Measurements from ENCODE around the gene DEGS1.

DEGS1 gene

DNA sequence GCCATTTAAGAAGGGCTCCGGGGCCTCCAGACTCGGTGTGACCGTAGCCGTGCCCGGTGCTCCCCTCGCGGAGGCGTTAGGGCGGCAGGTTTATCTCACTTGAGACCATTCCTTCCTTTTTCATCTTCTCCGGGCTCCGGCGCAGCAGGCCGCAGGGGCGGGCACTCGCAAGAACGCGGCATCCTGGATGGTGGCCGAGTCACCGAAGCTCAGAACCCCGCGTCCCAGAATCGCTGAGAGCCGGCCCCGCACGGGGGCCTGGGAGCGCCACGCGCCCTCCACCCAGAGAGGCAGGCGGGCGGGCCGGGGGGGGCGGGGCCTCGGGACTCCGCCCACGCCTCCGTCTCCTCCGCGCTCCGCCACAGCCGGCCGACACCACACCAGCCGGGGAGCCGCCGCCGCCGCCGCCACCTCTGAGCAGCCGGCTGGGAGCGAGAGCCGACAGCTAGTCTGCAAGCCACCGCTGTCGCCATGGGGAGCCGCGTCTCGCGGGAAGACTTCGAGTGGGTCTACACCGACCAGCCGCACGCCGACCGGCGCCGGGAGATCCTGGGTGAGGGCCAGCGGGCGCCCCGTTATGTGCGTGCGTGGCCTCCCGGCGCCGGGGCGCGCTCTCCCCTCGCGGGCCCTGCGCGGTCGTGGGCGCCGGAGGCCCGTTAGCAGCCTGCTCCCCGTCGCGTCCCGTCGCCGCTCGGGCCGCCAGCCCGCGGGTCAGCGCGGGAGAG, at the start of gene DEGS1:
DEGS1 (plus strand) TSS at position 375 of the 725 bp plus-strand sequence; CDS start at position 472, 97 bp downstream.
- Histone ChIP-seq H3K4me1 (ENCODE audit: control insufficient read depth in 2 of 2, insufficient read depth in 2 of 2, low read length in 2 of 2) (peaks cover 7 to 16% of the 10 kb centered on the region in 2 donors), H3K4me3 (ENCODE audit: low read length in 2 of 2) (peak within 1 kb of the TSS; percentile 80 to 84), H3K9ac (ENCODE audit: low read depth in 1 of 2, low read length in 2 of 2) (peak within 1 kb of the TSS; percentile 79 to 88), H3K36me3 (ENCODE audit: control insufficient read depth in 2 of 2, insufficient read depth in 2 of 2, low read length in 2 of 2) (no peaks in the 10 kb centered on the region), H3K27me3 (ENCODE audit: control insufficient read depth in 2 of 2, insufficient read depth in 2 of 2, low read length in 2 of 2) (no peaks in the 10 kb centered on the region), H3K27ac (ENCODE audit: low read depth in 2 of 2, low read length in 2 of 2) (peak within 1 kb of the TSS; percentile 88 to 92), H3K9me3 (ENCODE audit: control insufficient read depth in 2 of 2, low read length in 2 of 2) (no peaks in the 10 kb centered on the region)

DNA sequence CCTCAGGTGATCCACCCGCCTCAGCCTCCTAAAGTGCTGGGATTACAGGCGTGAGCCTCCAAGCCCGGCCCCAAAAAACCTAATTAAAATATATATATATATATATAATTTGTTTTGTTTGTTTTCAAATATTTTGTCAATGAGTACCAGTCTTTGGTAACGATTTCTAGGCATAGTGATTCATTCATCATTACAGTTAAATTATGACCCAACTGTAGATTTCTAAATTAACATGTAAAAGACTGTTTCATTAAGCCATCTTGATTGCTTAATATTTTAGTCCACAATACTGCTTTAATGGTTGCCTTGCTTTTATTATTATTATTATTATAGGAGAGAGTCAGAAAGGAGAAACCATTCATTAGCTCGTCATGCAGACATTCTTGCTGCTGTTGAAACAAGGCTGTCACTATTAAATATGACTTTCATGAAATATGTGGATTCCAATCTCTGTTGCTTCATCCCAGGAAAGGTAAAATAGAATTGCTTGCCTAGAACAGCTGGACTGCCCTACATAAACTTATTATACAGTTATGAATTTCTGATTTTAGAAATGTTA, 49.2 kb upstream of the DEGS1 start:
- no peaks in the 10 kb centered on the region for H3K27me3 ChIP-seq (ENCODE audit: control insufficient read depth in 2 of 2, insufficient read depth in 2 of 2, low read length in 2 of 2)
- H3K27ac ChIP-seq (ENCODE audit: low read depth in 2 of 2, low read length in 2 of 2) = no peak overlapping the region
- no peaks in the 10 kb centered on the region for H3K4me1 ChIP-seq (ENCODE audit: control insufficient read depth in 2 of 2, insufficient read depth in 2 of 2, low read length in 2 of 2)
- peaks cover 0 to 3% of the 10 kb centered on the region in 2 donors for H3K9me3 ChIP-seq (ENCODE audit: control insufficient read depth in 2 of 2, low read length in 2 of 2)
- H3K9ac ChIP-seq (ENCODE audit: low read depth in 1 of 2, low read length in 2 of 2) = no peak overlapping the region
- peaks cover 37 to 40% of the 10 kb centered on the region in 2 donors for H3K36me3 ChIP-seq (ENCODE audit: control insufficient read depth in 2 of 2, insufficient read depth in 2 of 2, low read length in 2 of 2)
- H3K4me3 ChIP-seq (ENCODE audit: low read length in 2 of 2) = no peak overlapping the region

DNA sequence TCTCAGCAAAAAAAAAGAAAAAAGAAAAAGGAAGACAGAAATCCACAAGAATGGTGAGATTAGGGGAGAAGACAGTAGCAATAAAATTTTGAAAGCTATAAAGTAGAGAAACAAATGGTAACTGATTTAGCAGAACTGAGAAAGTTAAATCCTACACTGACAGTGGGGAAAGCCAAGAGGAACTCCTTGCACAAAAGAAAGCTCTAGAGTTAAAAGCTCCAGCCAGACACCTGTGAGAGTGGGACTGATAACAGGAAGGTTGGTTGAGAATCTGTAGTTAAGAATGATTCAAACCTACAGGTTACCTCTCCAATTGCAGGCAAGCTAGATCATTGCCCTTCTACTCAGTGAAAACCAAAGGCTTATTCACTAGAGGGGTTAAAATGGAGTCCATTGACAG, 45.5 kb upstream of the DEGS1 start:
- H3K9ac ChIP-seq (ENCODE audit: low read depth in 1 of 2, low read length in 2 of 2) = no peak overlapping the region
- no peak overlapping the region for H3K4me3 ChIP-seq (ENCODE audit: low read length in 2 of 2)
- no peaks in the 10 kb centered on the region for H3K27me3 ChIP-seq (ENCODE audit: control insufficient read depth in 2 of 2, insufficient read depth in 2 of 2, low read length in 2 of 2)
- no peaks in the 10 kb centered on the region for H3K9me3 ChIP-seq (ENCODE audit: control insufficient read depth in 2 of 2, low read length in 2 of 2)
- peaks cover 16 to 22% of the 10 kb centered on the region in 2 donors for H3K36me3 ChIP-seq (ENCODE audit: control insufficient read depth in 2 of 2, insufficient read depth in 2 of 2, low read length in 2 of 2)
- no peaks in the 10 kb centered on the region for H3K4me1 ChIP-seq (ENCODE audit: control insufficient read depth in 2 of 2, insufficient read depth in 2 of 2, low read length in 2 of 2)
- no peak overlapping the region for H3K27ac ChIP-seq (ENCODE audit: low read depth in 2 of 2, low read length in 2 of 2)

DNA sequence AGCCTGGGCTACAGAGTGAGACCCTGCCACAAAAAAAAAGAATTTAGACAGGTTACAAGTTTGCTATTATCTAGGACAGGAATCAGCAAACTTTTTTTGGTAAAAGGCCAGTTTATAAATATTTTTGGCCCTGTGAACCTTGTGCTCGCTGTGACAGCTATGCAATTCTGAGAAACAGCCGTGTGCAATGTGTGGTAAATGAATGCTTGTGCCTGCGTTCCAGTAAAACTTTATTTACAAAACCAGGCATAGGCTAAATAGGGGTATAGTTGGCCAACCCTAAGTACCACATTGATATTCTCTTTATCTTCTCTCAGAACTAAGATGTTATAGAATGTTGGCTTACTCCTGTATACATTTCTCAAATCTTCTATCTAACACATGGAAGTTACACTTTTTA, 44.8 kb upstream of the DEGS1 start:
- Histone ChIP-seq H3K36me3 (ENCODE audit: control insufficient read depth in 2 of 2, insufficient read depth in 2 of 2, low read length in 2 of 2) (peaks cover 12 to 18% of the 10 kb centered on the region in 2 donors), H3K27me3 (ENCODE audit: control insufficient read depth in 2 of 2, insufficient read depth in 2 of 2, low read length in 2 of 2) (no peaks in the 10 kb centered on the region), H3K27ac (ENCODE audit: low read depth in 2 of 2, low read length in 2 of 2) (no peak overlapping the region), H3K4me3 (ENCODE audit: low read length in 2 of 2) (no peak overlapping the region), H3K9ac (ENCODE audit: low read depth in 1 of 2, low read length in 2 of 2) (no peak overlapping the region), H3K4me1 (ENCODE audit: control insufficient read depth in 2 of 2, insufficient read depth in 2 of 2, low read length in 2 of 2) (no peaks in the 10 kb centered on the region), H3K9me3 (ENCODE audit: control insufficient read depth in 2 of 2, low read length in 2 of 2) (no peaks in the 10 kb centered on the region)

DNA sequence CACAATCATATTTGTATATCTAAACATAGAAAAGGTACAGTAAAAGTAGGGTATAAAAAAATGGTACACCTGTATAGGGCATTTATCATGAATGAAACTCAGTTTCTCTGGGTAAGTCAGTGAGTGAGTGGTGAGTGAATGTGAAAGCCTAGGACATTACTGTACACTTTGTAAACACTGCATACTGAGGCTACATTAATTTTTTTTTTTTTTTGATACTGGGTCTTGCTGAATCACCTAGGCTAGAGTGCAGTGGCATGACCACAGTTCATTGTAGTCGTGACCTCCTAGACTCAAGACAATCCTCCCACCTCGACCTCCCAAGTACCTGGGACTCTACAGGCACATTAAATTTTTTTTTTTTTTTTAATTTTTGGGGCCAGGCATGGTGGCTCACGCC, 41.3 kb upstream of the DEGS1 start:
- H3K36me3 ChIP-seq (ENCODE audit: control insufficient read depth in 2 of 2, insufficient read depth in 2 of 2, low read length in 2 of 2) = peaks cover 4 to 7% of the 10 kb centered on the region in 2 donors
- H3K27ac ChIP-seq (ENCODE audit: low read depth in 2 of 2, low read length in 2 of 2) = no peak overlapping the region
- H3K27me3 ChIP-seq (ENCODE audit: control insufficient read depth in 2 of 2, insufficient read depth in 2 of 2, low read length in 2 of 2) = no peaks in the 10 kb centered on the region
- no peaks in the 10 kb centered on the region for H3K4me1 ChIP-seq (ENCODE audit: control insufficient read depth in 2 of 2, insufficient read depth in 2 of 2, low read length in 2 of 2)
- H3K9ac ChIP-seq (ENCODE audit: low read depth in 1 of 2, low read length in 2 of 2) = no peak overlapping the region
- H3K4me3 ChIP-seq (ENCODE audit: low read length in 2 of 2) = no peak overlapping the region
- no peaks in the 10 kb centered on the region for H3K9me3 ChIP-seq (ENCODE audit: control insufficient read depth in 2 of 2, low read length in 2 of 2)

DNA sequence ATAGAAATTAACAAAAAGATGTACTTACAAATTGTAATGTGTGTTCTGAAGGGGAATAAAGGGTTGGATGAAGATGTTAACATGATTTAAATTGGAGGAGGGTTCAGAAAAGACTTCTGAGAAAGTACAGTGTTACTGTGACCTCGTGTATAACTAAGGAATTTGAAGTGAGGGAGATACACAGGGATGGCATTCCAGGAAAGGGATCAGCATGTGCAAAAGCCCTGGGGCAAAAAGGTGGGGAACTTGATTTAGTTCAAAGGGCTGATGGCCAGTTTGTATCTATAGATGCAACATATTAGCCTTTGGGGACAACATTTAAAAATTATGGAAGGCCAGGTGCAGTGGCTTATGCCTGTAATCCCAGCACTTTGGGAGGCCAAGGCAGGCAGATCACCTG, 33.3 kb upstream of the DEGS1 start:
- Histone ChIP-seq H3K4me3 (ENCODE audit: low read length in 2 of 2) (no peak overlapping the region), H3K27me3 (ENCODE audit: control insufficient read depth in 2 of 2, insufficient read depth in 2 of 2, low read length in 2 of 2) (no peaks in the 10 kb centered on the region), H3K27ac (ENCODE audit: low read depth in 2 of 2, low read length in 2 of 2) (no peak overlapping the region), H3K9me3 (ENCODE audit: control insufficient read depth in 2 of 2, low read length in 2 of 2) (no peaks in the 10 kb centered on the region), H3K9ac (ENCODE audit: low read depth in 1 of 2, low read length in 2 of 2) (no peak overlapping the region), H3K4me1 (ENCODE audit: control insufficient read depth in 2 of 2, insufficient read depth in 2 of 2, low read length in 2 of 2) (no peaks in the 10 kb centered on the region), H3K36me3 (ENCODE audit: control insufficient read depth in 2 of 2, insufficient read depth in 2 of 2, low read length in 2 of 2) (peaks cover 3 to 4% of the 10 kb centered on the region in 2 donors)

DNA sequence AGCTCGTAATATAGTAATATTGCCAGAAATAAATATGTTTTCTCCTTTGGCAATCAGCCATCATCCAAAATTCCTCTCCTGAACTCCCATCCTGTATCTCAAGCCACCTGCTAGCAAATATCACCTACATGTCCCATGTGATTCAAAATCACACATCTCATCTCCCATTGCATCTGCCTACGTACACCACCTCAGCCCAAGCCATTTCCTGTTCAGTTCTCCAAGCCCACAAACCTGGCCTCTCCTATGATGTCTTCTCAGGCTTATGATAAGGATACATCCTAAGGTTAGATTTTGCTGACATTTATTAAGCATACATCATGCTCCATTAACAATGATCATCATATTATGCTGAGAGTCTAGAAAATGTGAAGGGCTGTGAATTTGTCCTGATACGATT, 31.9 kb upstream of the DEGS1 start:
- Histone ChIP-seq H3K4me1 (ENCODE audit: control insufficient read depth in 2 of 2, insufficient read depth in 2 of 2, low read length in 2 of 2) (no peaks in the 10 kb centered on the region), H3K36me3 (ENCODE audit: control insufficient read depth in 2 of 2, insufficient read depth in 2 of 2, low read length in 2 of 2) (peaks cover 4 to 5% of the 10 kb centered on the region in 2 donors), H3K27me3 (ENCODE audit: control insufficient read depth in 2 of 2, insufficient read depth in 2 of 2, low read length in 2 of 2) (no peaks in the 10 kb centered on the region), H3K4me3 (ENCODE audit: low read length in 2 of 2) (no peak overlapping the region), H3K9ac (ENCODE audit: low read depth in 1 of 2, low read length in 2 of 2) (no peak overlapping the region), H3K9me3 (ENCODE audit: control insufficient read depth in 2 of 2, low read length in 2 of 2) (no peaks in the 10 kb centered on the region), H3K27ac (ENCODE audit: low read depth in 2 of 2, low read length in 2 of 2) (no peak overlapping the region)

DNA sequence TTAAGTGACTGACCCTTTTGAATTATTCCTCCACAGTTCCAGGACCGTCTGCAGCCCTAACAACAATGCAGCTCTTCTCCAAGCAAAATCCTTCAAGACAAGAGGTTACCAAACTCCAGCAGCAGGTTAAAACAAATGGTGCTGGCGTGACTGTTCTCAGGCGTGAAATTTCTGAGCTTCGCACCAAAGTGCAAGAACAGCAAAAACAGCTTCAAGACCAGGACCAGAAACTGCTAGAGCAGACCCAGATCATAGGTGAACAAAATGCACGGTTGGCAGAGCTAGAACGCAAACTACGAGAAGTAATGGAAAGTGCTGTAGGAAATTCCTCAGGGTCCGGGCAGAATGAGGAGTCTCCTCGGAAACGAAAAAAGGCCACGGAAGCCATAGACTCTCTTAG, 25.7 kb upstream of the DEGS1 start:
- Histone ChIP-seq H3K27ac (ENCODE audit: low read depth in 2 of 2, low read length in 2 of 2) (no peak overlapping the region), H3K9ac (ENCODE audit: low read depth in 1 of 2, low read length in 2 of 2) (no peak overlapping the region), H3K9me3 (ENCODE audit: control insufficient read depth in 2 of 2, low read length in 2 of 2) (no peaks in the 10 kb centered on the region), H3K36me3 (ENCODE audit: control insufficient read depth in 2 of 2, insufficient read depth in 2 of 2, low read length in 2 of 2) (peaks cover 28 to 34% of the 10 kb centered on the region in 2 donors), H3K4me3 (ENCODE audit: low read length in 2 of 2) (no peak overlapping the region), H3K27me3 (ENCODE audit: control insufficient read depth in 2 of 2, insufficient read depth in 2 of 2, low read length in 2 of 2) (no peaks in the 10 kb centered on the region), H3K4me1 (ENCODE audit: control insufficient read depth in 2 of 2, insufficient read depth in 2 of 2, low read length in 2 of 2) (no peaks in the 10 kb centered on the region)

DNA sequence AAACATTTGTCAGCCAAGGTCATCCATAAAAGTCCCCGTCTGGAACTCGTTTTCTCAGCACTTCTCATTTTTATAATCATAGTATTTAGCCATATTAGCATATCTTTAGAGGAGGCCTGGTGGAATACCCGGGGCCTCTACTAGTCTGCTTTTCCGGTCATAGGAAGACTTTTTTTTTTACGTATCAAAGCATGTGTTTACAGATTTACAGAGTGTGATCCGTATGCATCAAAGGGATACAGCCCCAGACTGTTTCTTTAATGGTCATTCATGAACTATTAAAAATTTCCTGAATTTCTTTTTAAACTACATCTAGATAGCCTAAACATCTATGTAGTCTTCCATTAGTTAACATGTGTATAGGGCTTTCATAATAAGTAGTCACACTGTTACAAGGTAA, 23.5 kb upstream of the DEGS1 start:
- Histone ChIP-seq H3K9me3 (ENCODE audit: control insufficient read depth in 2 of 2, low read length in 2 of 2) (no peaks in the 10 kb centered on the region), H3K4me1 (ENCODE audit: control insufficient read depth in 2 of 2, insufficient read depth in 2 of 2, low read length in 2 of 2) (no peaks in the 10 kb centered on the region), H3K36me3 (ENCODE audit: control insufficient read depth in 2 of 2, insufficient read depth in 2 of 2, low read length in 2 of 2) (peaks cover 28 to 34% of the 10 kb centered on the region in 2 donors), H3K9ac (ENCODE audit: low read depth in 1 of 2, low read length in 2 of 2) (no peak overlapping the region), H3K27ac (ENCODE audit: low read depth in 2 of 2, low read length in 2 of 2) (no peak overlapping the region), H3K4me3 (ENCODE audit: low read length in 2 of 2) (no peak overlapping the region), H3K27me3 (ENCODE audit: control insufficient read depth in 2 of 2, insufficient read depth in 2 of 2, low read length in 2 of 2) (no peaks in the 10 kb centered on the region)

DNA sequence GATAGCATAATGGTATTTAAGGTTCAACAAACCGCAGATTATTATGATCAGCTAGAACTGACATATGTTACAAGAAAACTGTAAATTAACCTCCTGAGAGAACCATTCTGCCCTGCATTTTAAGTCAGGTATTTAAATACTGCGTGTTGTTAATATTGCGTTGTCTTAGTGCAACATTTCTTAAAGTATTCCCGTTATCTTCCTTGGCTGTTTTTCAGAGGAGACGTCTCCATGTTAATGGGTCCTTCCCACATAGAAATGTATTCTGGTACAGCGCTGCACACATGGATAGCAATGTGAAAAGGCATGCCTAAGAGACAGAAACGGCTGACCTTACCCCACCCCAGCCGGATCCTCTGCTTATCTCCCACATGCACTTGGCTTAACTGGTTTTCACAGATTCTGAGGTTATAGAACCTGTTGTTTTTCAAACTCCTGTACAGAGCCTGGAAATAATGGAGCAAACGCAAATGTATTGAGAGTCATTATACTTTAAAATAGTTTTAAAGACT, 22.8 kb upstream of the DEGS1 start:
- no peaks in the 10 kb centered on the region for H3K27me3 ChIP-seq (ENCODE audit: control insufficient read depth in 2 of 2, insufficient read depth in 2 of 2, low read length in 2 of 2)
- H3K9me3 ChIP-seq (ENCODE audit: control insufficient read depth in 2 of 2, low read length in 2 of 2) = no peaks in the 10 kb centered on the region
- no peak overlapping the region for H3K4me3 ChIP-seq (ENCODE audit: low read length in 2 of 2)
- H3K4me1 ChIP-seq (ENCODE audit: control insufficient read depth in 2 of 2, insufficient read depth in 2 of 2, low read length in 2 of 2) = no peaks in the 10 kb centered on the region
- peaks cover 28 to 34% of the 10 kb centered on the region in 2 donors for H3K36me3 ChIP-seq (ENCODE audit: control insufficient read depth in 2 of 2, insufficient read depth in 2 of 2, low read length in 2 of 2)
- no peak overlapping the region for H3K27ac ChIP-seq (ENCODE audit: low read depth in 2 of 2, low read length in 2 of 2)
- no peak overlapping the region for H3K9ac ChIP-seq (ENCODE audit: low read depth in 1 of 2, low read length in 2 of 2)
